Hematopoietic multipotent progenitor cell (in vitro differentiated cells): ENCODE data around the gene TLCD2. TPM values are rescaled to one million over a fixed set of nuclear protein-coding genes. Genes with fewer than 3 reads are reported as not detected.
"Not testable (repeated sequence)": the region's sequence is repeated elsewhere in the genome, so short reads cannot be mapped to it uniquely, and the experiment has no call there.

Source experiments
- DNase-seq, 3 donors: peaks; one replicate each; pipeline ENCODE4 v3.0.0-alpha.2; 2011 to 2015; ENCODE audit warnings: low read depth in 2 of 3, low spot score in 2 of 3
- total RNA-seq: library from RNA; depleted of rRNA; stranded (reverse); fragments of >200 nt; gene quantifications from one replicate; pipeline ENCODE4 v1.2.3, GENCODE V29; 2012

The TLCD2 gene
- 0.54 TPM for total RNA-seq

- no peak for DNase-seq
Observed at GRCh38 chr17:1709971-1710806, at the start of gene TLCD2. TSS of gene TLCD2 (minus strand) at chr17:1710377. CDS start at chr17:1710242, 135 bp downstream.

- no peak for DNase-seq
Observed at GRCh38 chr17:1759529-1759928, 49.4 kb upstream of the TLCD2 start.

GRCh38 chr17:1758807-1759206 is 48.6 kb upstream of the TLCD2 start:
- DNase-seq: peak in 1 of 3 donors; percentile 23

- DNase-seq: no peak
Observed at GRCh38 chr17:1755827-1756262, 45.7 kb upstream of the TLCD2 start.

- no peak for DNase-seq
Observed at GRCh38 chr17:1755252-1755826, 45.2 kb upstream of the TLCD2 start.

- no peak for DNase-seq
Observed at GRCh38 chr17:1754430-1755112, 44.4 kb upstream of the TLCD2 start.

GRCh38 chr17:1753767-1754429 is 43.7 kb upstream of the TLCD2 start:
- no peak for DNase-seq

- DNase-seq: peak in 2 of 3 donors; percentile 53 to 66
Observed at GRCh38 chr17:1752425-1753262, 42.5 kb upstream of the TLCD2 start.

- DNase-seq: no peak
Observed at GRCh38 chr17:1750628-1751027, 40.5 kb upstream of the TLCD2 start.

GRCh38 chr17:1746975-1747543 is 36.9 kb upstream of the TLCD2 start:
- no peak for DNase-seq

- DNase-seq: no peak
Observed at GRCh38 chr17:1745513-1746020, 35.4 kb upstream of the TLCD2 start.

GRCh38 chr17:1744551-1745512 is 34.7 kb upstream of the TLCD2 start:
- no peak for DNase-seq

GRCh38 chr17:1743088-1743439 is 32.9 kb upstream of the TLCD2 start:
- no peak for DNase-seq

- no peak for DNase-seq
Observed at GRCh38 chr17:1742371-1743087, 32.4 kb upstream of the TLCD2 start, which contains the start of gene SERPINF2. TSS of gene SERPINF2 (plus strand) at chr17:1742871. CDS start at chr17:1744996, 2,125 bp downstream.

GRCh38 chr17:1741899-1742298 is 31.7 kb upstream of the TLCD2 start:
- DNase-seq: not testable (repeated sequence)

- no peak for DNase-seq
Observed at GRCh38 chr17:1737531-1738291, 27.5 kb upstream of the TLCD2 start.
